GM12891 (cell line): ENCODE data around the gene ADRB1.

Experiments
- PAX5 ChIP-seq: IDR thresholded peaks from 2 replicates; pipeline ENCODE4 v1.6.1; 2011; ENCODE audit warnings: low read length, moderate library complexity, mild to moderate bottlenecking; ENCODE audit not compliant: insufficient read depth, severe bottlenecking
- POLR2A ChIP-seq: IDR thresholded peaks from 2 replicates; pipeline ENCODE4 v1.6.1; 2011; ENCODE audit warnings: low read depth, low read length, control low read depth
- POLR2AphosphoS5 ChIP-seq: IDR thresholded peaks from 2 replicates; pipeline ENCODE4 v1.6.1; 2011; ENCODE audit warnings: low read depth, low read length, control low read depth
- SPI1 ChIP-seq: IDR thresholded peaks from 2 replicates; pipeline ENCODE4 v1.6.1; 2011; ENCODE audit warnings: low read depth, low read length, control low read depth
- TAF1 ChIP-seq: IDR thresholded peaks from 2 replicates; pipeline ENCODE4 v1.6.1; 2011; ENCODE audit warnings: low read depth, low read length, control low read depth

DNA sequence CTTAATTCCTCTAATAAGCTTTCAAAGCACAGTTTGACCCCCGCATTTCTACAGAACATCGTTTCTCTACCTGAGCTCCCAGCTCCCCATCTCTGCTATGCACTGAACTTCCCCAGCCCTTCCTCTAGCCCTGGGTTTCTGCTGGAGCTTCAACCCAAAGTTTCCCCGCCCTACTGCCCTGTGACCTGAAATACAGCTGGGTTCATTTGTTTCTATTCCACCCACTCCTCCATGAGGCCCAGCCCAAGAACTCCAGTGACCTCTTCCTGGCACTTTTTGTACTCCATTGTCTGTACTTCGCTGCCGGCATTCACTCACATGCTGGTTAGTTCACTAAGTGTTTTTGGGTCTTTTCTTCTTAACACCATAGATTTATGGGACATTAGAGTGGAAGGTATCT, 35.8 kb downstream of the ADRB1 start:
- TF ChIP-seq POLR2AphosphoS5: no peak
- no peak for TF ChIP-seq POLR2A
- no peak for TF ChIP-seq SPI1
- no peak for TF ChIP-seq TAF1
- TF ChIP-seq PAX5: no peak
